ENCODE measurements around the gene RNF220.
A peak's percentile ranks its signal among the peaks of the same experiment; 100 is the strongest.

DNA sequence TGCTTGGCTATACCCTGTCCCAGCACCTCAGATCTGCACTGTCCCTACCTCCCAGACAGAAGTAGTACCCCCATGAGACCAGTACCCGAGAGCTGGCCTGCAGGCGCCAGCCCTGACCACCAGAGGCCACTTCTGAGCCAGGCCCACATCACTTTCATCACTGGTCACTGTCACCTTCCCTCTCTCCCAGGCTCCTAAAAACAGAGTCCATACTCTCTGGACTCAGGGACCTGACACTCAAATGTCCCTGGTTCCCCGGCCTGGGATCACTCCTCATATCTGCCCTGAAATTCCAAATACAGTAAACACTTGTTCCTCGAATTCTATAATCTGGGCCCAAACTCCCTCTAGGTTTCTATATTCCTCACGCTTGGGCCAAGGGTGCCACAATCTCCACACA is 250.6 kb downstream of the RNF220 start:
- TF ChIP-seq POLR2A (IDR thresholded peaks at IDR 0.05) (no peak), CTCF (IDR thresholded peaks at IDR 0.05) (peak; percentile 32 to 55 (median 44)), POLR2AphosphoS5 (IDR thresholded peaks at IDR 0.05) (no peak), EP300 (IDR thresholded peaks at IDR 0.05) (no peak)
